NB4 (cell line): ENCODE measurements around the gene SPATA32.

ENCODE experiments used
- DNase-seq: peaks from one replicate; pipeline ENCODE4 v3.0.0; 2010; ENCODE audit warnings: low read depth
- H3K4me3 ChIP-seq: one replicate; pipeline ENCODE4 v1.5.1; 2011; ENCODE audit warnings: mild to moderate bottlenecking, low read depth, low read length, moderate library complexity
- MYC ChIP-seq: IDR thresholded peaks from 2 replicates; pipeline ENCODE4 v1.6.1; 2011; ENCODE audit warnings: low read depth, low read length
- POLR2A ChIP-seq: IDR thresholded peaks from 2 replicates; pipeline ENCODE4 v1.6.1; 2011; ENCODE audit warnings: mild to moderate bottlenecking; ENCODE audit not compliant: insufficient read length; ENCODE audit errors: extremely low read depth
- TF ChIP-seq, protein P1 (sequence below): IDR thresholded peaks from one replicate; pipeline ENCODE4 v1.5.1; 2012; ENCODE audit warnings: low read depth, low read length
- TF ChIP-seq, protein P2 (sequence below): IDR thresholded peaks from 2 replicates; pipeline ENCODE4 v1.6.1; 2011; ENCODE audit warnings: low read depth, low read length

SPATA32 gene

DNA sequence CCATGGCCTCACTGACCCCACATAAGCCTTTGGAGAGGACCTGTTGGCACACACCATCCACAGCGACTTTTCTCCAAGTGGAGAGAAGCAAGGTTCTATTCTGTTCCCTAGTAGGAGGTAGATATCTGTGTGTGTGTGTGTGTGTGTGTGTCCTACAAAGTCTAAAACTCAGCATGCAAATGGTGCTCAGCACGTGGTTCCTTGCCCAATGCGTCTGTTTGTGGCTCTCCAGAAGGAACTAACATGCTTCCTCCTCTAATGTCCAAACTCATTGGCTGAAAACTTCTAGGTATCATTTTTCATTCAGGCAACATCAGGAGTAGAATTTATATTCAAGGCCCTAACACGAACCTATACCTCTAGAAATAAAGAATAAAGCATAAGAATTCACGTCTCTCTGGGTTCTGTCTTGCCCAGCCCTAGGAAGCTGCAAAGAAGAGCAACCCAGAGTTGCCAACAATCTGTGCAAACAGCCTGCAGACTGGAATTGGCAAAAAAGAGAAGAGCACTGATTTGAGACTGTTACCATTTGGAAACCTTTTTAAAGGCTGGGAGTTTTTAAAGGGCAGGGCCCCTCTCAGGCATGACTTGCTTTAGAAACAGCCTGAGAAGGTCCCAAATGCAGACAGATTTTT, 29.4 kb upstream of the SPATA32 start:
- no peak overlapping the region for H3K4me3 ChIP-seq
- DNase-seq = peak; percentile 55
- TF ChIP-seq POLR2A = no peak
- TF ChIP-seq, protein P1, sequence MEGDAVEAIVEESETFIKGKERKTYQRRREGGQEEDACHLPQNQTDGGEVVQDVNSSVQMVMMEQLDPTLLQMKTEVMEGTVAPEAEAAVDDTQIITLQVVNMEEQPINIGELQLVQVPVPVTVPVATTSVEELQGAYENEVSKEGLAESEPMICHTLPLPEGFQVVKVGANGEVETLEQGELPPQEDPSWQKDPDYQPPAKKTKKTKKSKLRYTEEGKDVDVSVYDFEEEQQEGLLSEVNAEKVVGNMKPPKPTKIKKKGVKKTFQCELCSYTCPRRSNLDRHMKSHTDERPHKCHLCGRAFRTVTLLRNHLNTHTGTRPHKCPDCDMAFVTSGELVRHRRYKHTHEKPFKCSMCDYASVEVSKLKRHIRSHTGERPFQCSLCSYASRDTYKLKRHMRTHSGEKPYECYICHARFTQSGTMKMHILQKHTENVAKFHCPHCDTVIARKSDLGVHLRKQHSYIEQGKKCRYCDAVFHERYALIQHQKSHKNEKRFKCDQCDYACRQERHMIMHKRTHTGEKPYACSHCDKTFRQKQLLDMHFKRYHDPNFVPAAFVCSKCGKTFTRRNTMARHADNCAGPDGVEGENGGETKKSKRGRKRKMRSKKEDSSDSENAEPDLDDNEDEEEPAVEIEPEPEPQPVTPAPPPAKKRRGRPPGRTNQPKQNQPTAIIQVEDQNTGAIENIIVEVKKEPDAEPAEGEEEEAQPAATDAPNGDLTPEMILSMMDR = no peak
- peak; percentile 80 for TF ChIP-seq MYC
- TF ChIP-seq, protein P2, sequence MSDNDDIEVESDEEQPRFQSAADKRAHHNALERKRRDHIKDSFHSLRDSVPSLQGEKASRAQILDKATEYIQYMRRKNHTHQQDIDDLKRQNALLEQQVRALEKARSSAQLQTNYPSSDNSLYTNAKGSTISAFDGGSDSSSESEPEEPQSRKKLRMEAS = peak; percentile 98

DNA sequence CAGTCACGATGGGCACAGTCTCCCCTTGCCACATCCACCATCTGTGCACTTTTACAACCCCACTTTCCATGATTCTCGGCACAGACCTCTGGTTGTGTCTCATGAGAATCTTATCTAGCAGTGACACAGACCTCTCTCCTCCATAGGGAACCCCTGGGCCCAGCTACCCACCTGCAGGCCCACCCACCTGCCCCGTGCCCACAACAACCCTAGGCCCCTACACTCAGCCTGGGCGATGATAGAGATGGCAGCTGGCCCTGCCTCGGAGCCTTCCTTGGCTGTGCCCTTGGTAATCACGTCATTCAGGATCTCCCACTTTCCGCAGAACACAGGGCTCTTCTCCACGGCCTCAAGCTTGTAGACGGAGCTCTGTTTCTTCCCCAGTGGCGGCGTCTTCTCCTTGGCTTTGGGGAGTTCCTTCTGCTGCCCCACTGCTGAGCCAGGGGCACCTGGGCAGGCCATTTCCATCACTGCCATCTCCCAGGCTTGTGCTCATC, 28.4 kb upstream of the SPATA32 start:
- H3K4me3 ChIP-seq = no peak overlapping the region
- DNase-seq = no peak
- TF ChIP-seq POLR2A = no peak
- no peak for TF ChIP-seq MYC
- TF ChIP-seq, protein P2 = no peak
- TF ChIP-seq, protein P1 = no peak

DNA sequence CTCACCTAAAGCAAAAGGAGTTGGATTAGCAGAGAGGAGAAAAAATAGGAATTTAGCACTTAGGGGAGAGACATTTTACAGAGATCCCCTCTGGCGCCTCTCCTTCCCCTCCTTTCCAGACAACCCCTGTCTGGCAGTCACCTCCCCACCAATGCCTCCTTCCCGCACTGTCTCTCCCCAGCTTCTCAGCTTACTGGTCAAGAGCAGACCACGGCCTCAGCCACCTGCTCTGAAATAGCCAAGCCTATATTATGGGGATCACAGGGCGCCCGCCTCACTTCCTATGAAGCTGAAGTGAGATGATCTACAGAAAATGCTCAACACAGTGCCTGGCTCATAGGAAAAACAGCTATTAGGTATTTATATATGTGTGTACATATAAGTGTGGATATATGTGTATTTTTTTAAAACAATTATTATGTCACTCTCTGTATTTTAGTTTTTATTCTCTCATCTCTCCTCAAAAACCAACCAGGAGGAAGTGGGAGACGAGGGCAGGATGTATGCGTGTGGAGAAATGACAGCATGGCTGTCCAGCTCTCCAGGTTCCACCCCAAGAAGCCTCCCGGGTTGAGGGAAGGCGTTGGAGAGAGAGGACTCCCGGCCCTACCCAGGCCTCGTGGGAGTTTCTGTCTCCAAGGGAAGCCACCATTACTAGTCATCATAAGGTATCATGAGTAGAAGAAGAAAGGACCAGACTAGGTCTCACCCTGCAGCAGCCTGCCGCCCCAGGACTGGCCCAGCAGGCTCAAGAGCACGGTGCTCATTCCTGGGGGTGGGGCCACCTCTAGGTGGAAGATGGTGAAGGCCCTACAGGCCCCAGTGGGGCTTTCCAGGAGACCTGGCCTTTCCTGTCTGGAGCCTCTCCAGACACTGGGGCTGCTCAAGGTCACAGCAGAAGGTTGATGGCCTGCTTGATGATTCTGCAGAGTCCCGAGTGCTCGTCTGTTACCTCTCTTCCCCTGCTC, 27.7 kb upstream of the SPATA32 start:
- no peak for DNase-seq
- TF ChIP-seq POLR2A (no peak), MYC (no peak)
- TF ChIP-seq, protein P1 = no peak
- TF ChIP-seq, protein P2 = no peak
- no peak overlapping the region for H3K4me3 ChIP-seq

DNA sequence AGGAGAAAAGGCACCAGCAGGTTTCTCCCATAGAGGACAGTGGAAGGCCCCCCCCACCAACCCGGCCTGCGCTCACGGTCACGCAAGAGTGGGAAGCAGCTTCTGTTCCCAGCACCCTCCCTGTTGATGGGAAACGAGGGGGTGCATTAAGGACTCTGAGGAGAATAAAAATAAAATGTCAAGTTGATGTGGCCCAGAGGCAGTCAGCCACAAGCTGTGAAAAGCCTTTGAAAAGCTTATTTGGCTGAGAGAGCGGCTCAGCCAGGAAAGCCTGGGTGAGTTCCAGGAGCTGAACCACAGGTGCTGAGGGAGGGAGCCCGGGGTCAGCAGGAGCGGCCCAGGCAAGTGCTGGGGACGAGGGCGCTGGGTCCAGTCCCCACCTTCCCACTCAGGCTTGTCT, 26.9 kb upstream of the SPATA32 start:
- DNase-seq = no peak
- no peak for TF ChIP-seq POLR2A
- TF ChIP-seq MYC = no peak
- TF ChIP-seq, protein P1 = no peak
- TF ChIP-seq, protein P2 = no peak
- H3K4me3 ChIP-seq = no peak overlapping the region

DNA sequence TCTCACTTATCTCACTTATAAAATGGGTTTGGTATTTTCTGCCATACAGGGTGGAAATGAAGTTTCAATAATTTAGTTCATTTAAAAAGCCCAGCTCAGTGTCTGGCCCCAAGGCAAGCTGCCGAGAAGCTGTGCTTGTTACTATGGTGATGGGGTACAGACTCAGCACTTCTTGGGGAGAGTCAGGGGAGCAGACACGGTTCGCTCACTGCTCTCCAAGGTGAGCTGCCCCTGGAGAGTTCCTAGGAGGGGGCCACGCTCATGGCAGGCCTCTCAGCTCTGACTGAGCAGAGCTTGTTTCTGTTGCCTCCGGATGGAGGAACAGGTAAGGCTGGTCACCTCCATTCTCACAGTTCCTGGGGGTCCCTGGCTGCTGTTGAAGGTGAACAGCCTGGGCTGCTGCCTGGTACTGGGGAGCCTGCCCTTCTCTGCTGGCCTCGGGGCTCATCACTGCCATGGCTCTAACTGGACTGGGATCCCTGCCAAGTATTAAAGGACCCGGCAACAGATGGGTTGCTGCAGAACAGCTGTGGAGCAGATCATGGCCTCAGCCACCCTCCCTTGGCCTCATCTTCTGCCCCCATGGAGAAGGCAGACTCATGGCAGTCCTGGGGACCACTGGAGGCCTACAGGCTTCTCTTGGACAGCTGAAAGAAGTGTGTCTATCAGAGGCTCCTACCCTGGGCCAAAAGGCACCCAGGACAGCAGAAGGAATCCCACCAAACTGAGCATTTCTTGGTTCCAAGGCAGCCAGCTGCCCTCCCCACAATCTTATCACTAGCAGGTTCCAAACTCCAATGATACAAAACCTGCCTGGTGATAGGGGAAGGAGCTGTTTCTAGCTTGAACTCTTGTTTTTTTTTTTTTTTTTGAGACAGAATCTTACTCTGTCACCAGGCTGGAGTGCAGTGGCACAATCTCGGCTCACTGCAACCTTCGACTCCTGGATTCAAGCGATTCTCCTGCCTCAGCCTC, 25.9 kb upstream of the SPATA32 start:
- TF ChIP-seq, protein P2 = no peak
- no peak for TF ChIP-seq MYC
- TF ChIP-seq, protein P1 = no peak
- no peak for TF ChIP-seq POLR2A
- DNase-seq = no peak
- no peak overlapping the region for H3K4me3 ChIP-seq
